Loucy (cell line): ENCODE measurements around the gene ABCB11.
A peak's percentile ranks its signal among the peaks of the same experiment; 100 is the strongest.

Experiments used
- H2AFZ ChIP-seq: fragments of 200-600 bp; sonication (generic); 2 replicates; pipeline ENCODE4 v1.6.0; 2016; ENCODE audit warnings: antibody characterized with exemption, mild to moderate bottlenecking, low read length, moderate library complexity
- H3F3A ChIP-seq: fragments of 200-600 bp; 2 replicates; pipeline ENCODE4 v1.6.0; 2016; ENCODE audit warnings: antibody characterized with exemption, low read depth, mild to moderate bottlenecking
- H3K27me3 ChIP-seq: fragments of 200-600 bp; sonication (generic); 2 replicates; pipeline ENCODE4 v1.6.1; 2014; ENCODE audit warnings: low read length, mild to moderate bottlenecking; ENCODE audit not compliant: insufficient read depth, poor library complexity, severe bottlenecking
- H3K36me3 ChIP-seq: fragments of 200-600 bp; sonication (generic); 2 replicates; pipeline ENCODE4 v1.6.1; 2016; ENCODE audit warnings: low read length; ENCODE audit not compliant: insufficient read depth
- H3K4me1 ChIP-seq: fragments of 200-600 bp; sonication (generic); 2 replicates; pipeline ENCODE4 v1.5.1; 2014; ENCODE audit warnings: low read length, mild to moderate bottlenecking; ENCODE audit not compliant: insufficient read depth, poor library complexity, severe bottlenecking
- H3K4me2 ChIP-seq: fragments of 200-600 bp; sonication (generic); 2 replicates; pipeline ENCODE4 v1.6.0; 2014; ENCODE audit warnings: antibody characterized with exemption, low read length, low read depth, mild to moderate bottlenecking; ENCODE audit not compliant: poor library complexity, severe bottlenecking
- H3K4me3 ChIP-seq: fragments of 200-600 bp; sonication (generic); 2 replicates; pipeline ENCODE4 v1.5.1; 2014; ENCODE audit warnings: low read length, mild to moderate bottlenecking, mixed read lengths; ENCODE audit not compliant: poor library complexity, severe bottlenecking
- H3K79me2 ChIP-seq: fragments of 200-600 bp; sonication (generic); 2 replicates; pipeline ENCODE4 v1.6.1; 2014; ENCODE audit warnings: low read length; ENCODE audit not compliant: insufficient read depth
- H3K9ac ChIP-seq: fragments of 200-600 bp; sonication (generic); 2 replicates; pipeline ENCODE4 v1.6.0; 2014; ENCODE audit warnings: mild to moderate bottlenecking, low read depth, low read length, moderate library complexity; ENCODE audit not compliant: poor library complexity, severe bottlenecking
- H3K9me2 ChIP-seq: fragments of 200-600 bp; sonication (generic); replicated peaks from 2 replicates; pipeline ENCODE4 v1.6.1; 2016; ENCODE audit warnings: low read depth, low read length, mixed read lengths
- H3K9me3 ChIP-seq: fragments of 200-600 bp; sonication (generic); 2 replicates; pipeline ENCODE4 v1.6.1; 2014; ENCODE audit warnings: mild to moderate bottlenecking, antibody characterized with exemption, low read length, low read depth; ENCODE audit not compliant: insufficient read depth
- H4K20me1 ChIP-seq: fragments of 200-600 bp; sonication (generic); 2 replicates; pipeline ENCODE4 v1.6.0; 2014; ENCODE audit warnings: antibody characterized with exemption, low read length, mild to moderate bottlenecking; ENCODE audit not compliant: insufficient read depth, poor library complexity, severe bottlenecking
- EZH2phosphoT487 ChIP-seq: fragments of 200-600 bp; IDR thresholded peaks from 2 replicates; pipeline ENCODE4 v1.6.1; 2018; ENCODE audit warnings: antibody characterized with exemption, mild to moderate bottlenecking, moderate library complexity, borderline replicate concordance
- TF ChIP-seq, protein P1 (sequence below): fragments of 200-600 bp; sonication (generic); conservative IDR thresholded peaks from 2 replicates; pipeline ENCODE4 v1.5.1; 2014; ENCODE audit warnings: mild to moderate bottlenecking, antibody characterized with exemption, low read length

The ABCB11 gene

DNA sequence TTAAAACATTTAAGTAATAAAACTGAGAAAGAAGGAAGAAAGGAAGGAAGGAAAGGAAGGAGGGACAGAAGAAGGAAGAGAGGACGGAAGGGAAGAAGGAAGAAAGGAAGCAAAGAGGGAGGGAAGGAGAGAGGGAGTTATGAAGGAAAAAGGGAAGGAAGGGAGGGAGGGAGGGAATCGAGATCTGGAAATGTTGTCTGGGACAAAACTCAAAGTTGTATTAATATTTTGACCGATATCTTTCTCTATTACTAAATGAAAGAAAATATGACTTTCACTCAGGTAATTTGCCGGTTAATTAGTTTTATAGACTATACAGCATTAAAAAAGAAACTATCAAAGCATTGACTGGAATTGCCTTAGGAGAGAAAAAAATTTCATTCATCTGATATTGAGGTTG is 85.6 kb downstream of the ABCB11 start:
- Histone ChIP-seq H3K4me2 (no peak overlapping the region), H2AFZ (no peak overlapping the region), H3F3A (no peaks in the 10 kb centered on the region), H3K79me2 (no peaks in the 10 kb centered on the region), H4K20me1 (no peaks in the 10 kb centered on the region), H3K36me3 (no peaks in the 10 kb centered on the region), H3K9me3 (no peaks in the 10 kb centered on the region), H3K9ac (no peak overlapping the region), H3K4me1 (peaks cover 15% of the 10 kb centered on the region), H3K27me3 (no peaks in the 10 kb centered on the region), H3K9me2 (no peaks in the 10 kb centered on the region), H3K4me3 (no peak overlapping the region)
- no peak for TF ChIP-seq EZH2phosphoT487
- TF ChIP-seq, protein P1, sequence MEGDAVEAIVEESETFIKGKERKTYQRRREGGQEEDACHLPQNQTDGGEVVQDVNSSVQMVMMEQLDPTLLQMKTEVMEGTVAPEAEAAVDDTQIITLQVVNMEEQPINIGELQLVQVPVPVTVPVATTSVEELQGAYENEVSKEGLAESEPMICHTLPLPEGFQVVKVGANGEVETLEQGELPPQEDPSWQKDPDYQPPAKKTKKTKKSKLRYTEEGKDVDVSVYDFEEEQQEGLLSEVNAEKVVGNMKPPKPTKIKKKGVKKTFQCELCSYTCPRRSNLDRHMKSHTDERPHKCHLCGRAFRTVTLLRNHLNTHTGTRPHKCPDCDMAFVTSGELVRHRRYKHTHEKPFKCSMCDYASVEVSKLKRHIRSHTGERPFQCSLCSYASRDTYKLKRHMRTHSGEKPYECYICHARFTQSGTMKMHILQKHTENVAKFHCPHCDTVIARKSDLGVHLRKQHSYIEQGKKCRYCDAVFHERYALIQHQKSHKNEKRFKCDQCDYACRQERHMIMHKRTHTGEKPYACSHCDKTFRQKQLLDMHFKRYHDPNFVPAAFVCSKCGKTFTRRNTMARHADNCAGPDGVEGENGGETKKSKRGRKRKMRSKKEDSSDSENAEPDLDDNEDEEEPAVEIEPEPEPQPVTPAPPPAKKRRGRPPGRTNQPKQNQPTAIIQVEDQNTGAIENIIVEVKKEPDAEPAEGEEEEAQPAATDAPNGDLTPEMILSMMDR = no peak

GRCh38 chr2:168944065-168944464 is 87.1 kb downstream of the ABCB11 start:
- no peaks in the 10 kb centered on the region for H3K9me2 ChIP-seq
- peak overlapping the region; percentile 73; the same call in 1 of the 2 replicates for H2AFZ ChIP-seq
- H4K20me1 ChIP-seq = no peaks in the 10 kb centered on the region
- no peak for TF ChIP-seq EZH2phosphoT487
- TF ChIP-seq, protein P1 = peak; percentile 73
- H3K4me1 ChIP-seq = peaks cover 15% of the 10 kb centered on the region
- no peak overlapping the region for H3K4me3 ChIP-seq
- H3K9me3 ChIP-seq = no peaks in the 10 kb centered on the region
- no peak overlapping the region for H3K9ac ChIP-seq
- H3K27me3 ChIP-seq = no peaks in the 10 kb centered on the region
- H3K36me3 ChIP-seq = no peaks in the 10 kb centered on the region
- no peak overlapping the region for H3K4me2 ChIP-seq
- no peaks in the 10 kb centered on the region for H3K79me2 ChIP-seq
- H3F3A ChIP-seq = no peaks in the 10 kb centered on the region

DNA sequence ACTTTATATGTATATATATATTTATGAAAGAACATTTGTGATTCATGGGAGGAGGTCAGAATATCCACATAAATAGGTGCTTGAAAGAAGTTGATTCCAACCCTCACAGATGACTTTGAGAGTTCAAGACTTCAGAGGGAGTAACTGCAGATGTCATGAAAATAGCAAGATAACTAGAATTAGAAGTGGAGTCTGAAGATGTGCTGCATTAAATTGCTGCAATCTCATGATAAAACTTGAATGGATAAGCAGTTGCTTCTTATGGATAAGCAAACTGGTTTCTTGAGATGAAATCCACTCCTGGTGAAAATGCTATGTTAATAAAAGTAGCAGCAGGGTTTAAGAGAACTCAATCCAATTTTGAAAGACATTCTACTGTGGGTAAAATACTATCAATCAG is 89.8 kb downstream of the ABCB11 start:
- Histone ChIP-seq H3K79me2 (no peaks in the 10 kb centered on the region), H4K20me1 (no peaks in the 10 kb centered on the region), H3K4me2 (no peak overlapping the region), H3K9ac (no peak overlapping the region), H3K36me3 (no peaks in the 10 kb centered on the region), H3K9me3 (no peaks in the 10 kb centered on the region), H3K27me3 (no peaks in the 10 kb centered on the region), H3F3A (no peaks in the 10 kb centered on the region), H3K9me2 (no peaks in the 10 kb centered on the region), H3K4me1 (peaks cover 8% of the 10 kb centered on the region), H2AFZ (no peak overlapping the region), H3K4me3 (no peak overlapping the region)
- TF ChIP-seq EZH2phosphoT487 = no peak
- TF ChIP-seq, protein P1 = no peak
